Neural progenitor cell (in vitro differentiated cells): ENCODE data around the gene EFHC2. TPM values are rescaled to one million over a fixed set of nuclear protein-coding genes. Genes with fewer than 3 reads are reported as not detected.
"Not testable (repeated sequence)": the region's sequence is repeated elsewhere in the genome, so short reads cannot be mapped to it uniquely, and the experiment has no call there.

Source experiments
- DNase-seq: peaks from one replicate; pipeline ENCODE4 v3.0.0-alpha.2; 2016; ENCODE audit warnings: low spot score
- H2AFZ ChIP-seq: fragments of 200-600 bp; sonication (generic); replicated peaks from 2 replicates; pipeline ENCODE4 v1.6.1; 2016; ENCODE audit warnings: antibody characterized with exemption
- H3F3A ChIP-seq: fragments of 200-600 bp; sonication (generic); 2 replicates; pipeline ENCODE4 v1.6.1; 2016; ENCODE audit warnings: antibody characterized with exemption, low read depth
- H3K27ac ChIP-seq: fragments of 200-600 bp; sonication (generic); 2 replicates; pipeline ENCODE4 v1.5.1; 2016; ENCODE audit warnings: mild to moderate bottlenecking
- H3K27me3 ChIP-seq: fragments of 200-600 bp; sonication (generic); 2 replicates; pipeline ENCODE4 v1.6.1; 2016; ENCODE audit warnings: mild to moderate bottlenecking, moderate library complexity
- H3K36me3 ChIP-seq: fragments of 200-600 bp; sonication (generic); 2 replicates; pipeline ENCODE4 v1.5.1; 2016
- H3K4me1 ChIP-seq: fragments of 200-600 bp; sonication (generic); 2 replicates; pipeline ENCODE4 v1.6.1; 2016; ENCODE audit warnings: mixed run types
- H3K4me2 ChIP-seq: fragments of 200-600 bp; sonication (generic); 2 replicates; pipeline ENCODE4 v1.6.1; 2016
- H3K4me3 ChIP-seq: fragments of 200-600 bp; sonication (generic); 2 replicates; pipeline ENCODE4 v1.5.1; 2016
- H3K79me2 ChIP-seq: fragments of 200-600 bp; sonication (generic); 2 replicates; pipeline ENCODE4 v1.6.1; 2016; ENCODE audit warnings: low read depth
- H3K9ac ChIP-seq: fragments of 200-600 bp; sonication (generic); 2 replicates; pipeline ENCODE4 v1.6.1; 2016
- H3K9me3 ChIP-seq: fragments of 200-600 bp; sonication (generic); 2 replicates; pipeline ENCODE4 v1.5.1; 2016; ENCODE audit warnings: low read depth
- H4K20me1 ChIP-seq: fragments of 200-600 bp; sonication (generic); 2 replicates; pipeline ENCODE4 v1.6.1; 2016; ENCODE audit warnings: low read depth
- H3K27ac Mint-ChIP-seq: 3 replicates; pipeline ENCODE4 v1.8.0; 2021; ENCODE audit warnings: mixed read lengths
- H3K27me3 Mint-ChIP-seq: 2 replicates; pipeline ENCODE4 v1.8.0; 2022; ENCODE audit warnings: low read depth, mild to moderate bottlenecking, inconsistent platforms, moderate library complexity, mixed read lengths; ENCODE audit not compliant: insufficient read depth
- H3K36me3 Mint-ChIP-seq: 3 replicates; pipeline ENCODE4 v1.8.0; 2021; ENCODE audit warnings: mixed read lengths
- H3K4me1 Mint-ChIP-seq: 3 replicates; pipeline ENCODE4 v1.8.0; 2021; ENCODE audit warnings: mixed read lengths
- H3K4me3 Mint-ChIP-seq: 3 replicates; pipeline ENCODE4 v1.8.0; 2021; ENCODE audit warnings: mild to moderate bottlenecking, moderate library complexity, mixed read lengths
- H3K9me3 Mint-ChIP-seq: 3 replicates; pipeline ENCODE4 v1.8.0; 2020; ENCODE audit warnings: mixed read lengths
- CTCF ChIP-seq: fragments of 200-600 bp; sonication (generic); IDR thresholded peaks from 2 replicates; pipeline ENCODE4 v1.5.1; 2017; ENCODE audit warnings: antibody characterized with exemption, mild to moderate bottlenecking
- EZH2 ChIP-seq: fragments of 200-600 bp; sonication (generic); IDR thresholded peaks from 2 replicates; pipeline ENCODE4 v1.6.1; 2017; ENCODE audit warnings: antibody characterized with exemption, mild to moderate bottlenecking, moderate library complexity
- EZH2phosphoT487 ChIP-seq: fragments of 200-600 bp; sonication (generic); IDR thresholded peaks from 2 replicates; pipeline ENCODE4 v1.6.1; 2017; ENCODE audit warnings: antibody characterized with exemption
- total RNA-seq: library from RNA; depleted of rRNA; stranded (reverse); fragments of >200 nt; gene quantifications from 2 replicates; pipeline ENCODE4 v1.2.3, GENCODE V29; 2015; ENCODE audit warnings: low replicate concordance

The EFHC2 gene
- total RNA-seq, 1 donor from 2014 or later = 3.2 TPM

DNA sequence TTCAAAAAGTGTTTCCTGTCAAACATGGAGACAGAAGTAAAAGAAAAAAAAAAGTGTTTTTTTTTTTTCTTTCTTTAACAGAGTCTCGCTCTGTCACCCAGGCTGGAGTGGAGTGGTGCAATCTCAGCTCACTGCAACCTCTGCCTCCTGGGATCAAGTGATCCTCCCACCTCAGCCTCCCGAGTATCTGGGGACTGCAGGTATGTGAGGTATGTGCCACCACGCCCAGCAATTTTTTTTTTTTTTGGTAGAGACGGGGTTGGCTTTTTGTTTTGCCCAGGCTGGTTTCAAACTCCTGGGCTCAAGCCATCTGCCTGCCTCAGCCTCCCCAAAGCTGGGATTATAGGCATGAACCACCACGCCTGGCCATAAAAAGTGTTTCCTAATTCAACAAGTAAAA, 155.6 kb downstream of the EFHC2 start:
- not testable (repeated sequence) for H3K4me3 ChIP-seq, H3K27me3 ChIP-seq

DNA sequence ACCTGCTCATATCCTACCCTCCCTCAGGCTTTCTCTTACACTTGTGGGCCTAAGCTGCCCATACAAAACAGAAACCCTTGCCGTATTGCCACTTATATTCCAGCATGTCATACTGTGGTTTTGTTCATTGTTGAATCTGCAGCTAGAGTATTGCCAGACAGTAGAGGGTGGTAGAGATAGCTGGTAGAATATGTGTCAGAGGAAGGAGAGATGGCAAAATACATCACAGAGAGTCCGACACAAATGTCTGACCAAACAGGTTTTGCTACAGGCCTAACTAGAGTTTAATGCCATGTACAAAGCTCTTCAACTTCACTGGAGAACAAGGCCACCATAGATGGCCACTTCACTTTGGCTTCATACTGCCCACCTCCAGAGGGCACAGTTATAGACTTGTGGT, 160.1 kb downstream of the EFHC2 start:
- Histone ChIP-seq H3K27ac (no peak overlapping the region), H4K20me1 (no peaks in the 10 kb centered on the region), H3K36me3 (no peaks in the 10 kb centered on the region), H3K4me3 (no peak overlapping the region), H3K79me2 (no peaks in the 10 kb centered on the region), H3F3A (no peaks in the 10 kb centered on the region), H3K4me2 (no peak overlapping the region), H3K4me1 (no peaks in the 10 kb centered on the region), H2AFZ (no peak overlapping the region), H3K9ac (no peak overlapping the region), H3K9me3 (no peaks in the 10 kb centered on the region), H3K27me3 (no peaks in the 10 kb centered on the region)
- TF ChIP-seq EZH2phosphoT487 (no peak), EZH2 (no peak), CTCF (no peak)
- Mint-ChIP-seq H3K9me3 (peaks cover 2% of the 10 kb centered on the region), H3K4me1 (no peaks in the 10 kb centered on the region), H3K27ac (no peak overlapping the region), H3K36me3 (no peaks in the 10 kb centered on the region), H3K27me3 (no peaks in the 10 kb centered on the region), H3K4me3 (no peak overlapping the region)
- no peak for DNase-seq

More for the DNA sequence above, 155.6 kb downstream of the EFHC2 start:
- DNase-seq, H3K9ac ChIP-seq, H4K20me1 ChIP-seq, H2AFZ ChIP-seq, H3K36me3 Mint-ChIP-seq, H3K9me3 ChIP-seq, H3K4me2 ChIP-seq, H3K27me3 Mint-ChIP-seq, H3K36me3 ChIP-seq, H3K4me1 ChIP-seq, H3K79me2 ChIP-seq, H3K4me1 Mint-ChIP-seq, H3F3A ChIP-seq, H3K27ac ChIP-seq, H3K9me3 Mint-ChIP-seq, H3K27ac Mint-ChIP-seq, H3K4me3 Mint-ChIP-seq: not testable (repeated sequence)

GRCh38 chrX:44178274-44179053, 165.0 kb downstream of the EFHC2 start:
- no peak overlapping the region for H3K9ac ChIP-seq
- no peaks in the 10 kb centered on the region for H3K36me3 Mint-ChIP-seq
- no peaks in the 10 kb centered on the region for H3F3A ChIP-seq
- H3K4me3 Mint-ChIP-seq = no peak overlapping the region
- no peak overlapping the region for H3K4me2 ChIP-seq
- H4K20me1 ChIP-seq = no peaks in the 10 kb centered on the region
- H3K4me1 Mint-ChIP-seq = peaks cover 6% of the 10 kb centered on the region
- H3K36me3 ChIP-seq = no peaks in the 10 kb centered on the region
- no peak for TF ChIP-seq EZH2
- TF ChIP-seq EZH2phosphoT487 = no peak
- TF ChIP-seq CTCF = no peak
- DNase-seq = no peak
- no peaks in the 10 kb centered on the region for H3K27me3 Mint-ChIP-seq
- no peak overlapping the region for H3K27ac Mint-ChIP-seq
- H3K9me3 Mint-ChIP-seq = peaks cover 19% of the 10 kb centered on the region
- H3K4me1 ChIP-seq = no peaks in the 10 kb centered on the region
- H3K9me3 ChIP-seq = no peaks in the 10 kb centered on the region
- H3K27me3 ChIP-seq = no peaks in the 10 kb centered on the region
- H3K4me3 ChIP-seq = no peak overlapping the region
- no peaks in the 10 kb centered on the region for H3K79me2 ChIP-seq
- no peak overlapping the region for H2AFZ ChIP-seq
- H3K27ac ChIP-seq = no peak overlapping the region

DNA sequence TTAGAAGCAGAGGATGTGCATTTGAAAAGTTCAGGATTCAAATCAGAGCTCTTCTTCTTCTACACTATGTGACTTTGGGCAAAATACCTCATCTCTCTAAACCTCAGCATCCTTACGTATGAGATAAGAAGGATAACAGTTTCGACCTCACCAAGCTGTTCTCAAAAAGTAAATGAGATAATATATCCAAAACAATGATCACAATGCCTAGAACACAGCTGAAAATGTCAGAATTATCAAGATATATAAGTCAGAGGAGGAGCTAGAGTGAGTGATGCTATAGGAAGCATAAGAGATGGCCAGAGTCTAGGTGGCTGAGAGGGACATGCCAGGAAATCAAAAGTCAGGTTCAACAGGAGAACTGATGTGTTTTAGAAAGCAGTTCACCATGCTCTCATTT, 168.0 kb downstream of the EFHC2 start:
- no peak overlapping the region for H3K27ac Mint-ChIP-seq
- H3K27me3 Mint-ChIP-seq = peaks cover 4% of the 10 kb centered on the region
- H3K9me3 ChIP-seq = no peaks in the 10 kb centered on the region
- no peaks in the 10 kb centered on the region for H3K36me3 Mint-ChIP-seq
- peaks cover 21% of the 10 kb centered on the region for H3K9me3 Mint-ChIP-seq
- H3F3A ChIP-seq = no peaks in the 10 kb centered on the region
- DNase-seq = no peak
- H3K27me3 ChIP-seq = no peaks in the 10 kb centered on the region
- H3K79me2 ChIP-seq = no peaks in the 10 kb centered on the region
- H3K4me3 ChIP-seq = no peak overlapping the region
- H3K27ac ChIP-seq = no peak overlapping the region
- H3K9ac ChIP-seq = no peak overlapping the region
- no peaks in the 10 kb centered on the region for H4K20me1 ChIP-seq
- H3K4me3 Mint-ChIP-seq = no peak overlapping the region
- TF ChIP-seq EZH2 = no peak
- no peak for TF ChIP-seq CTCF
- TF ChIP-seq EZH2phosphoT487 = no peak
- H3K4me1 ChIP-seq = peaks cover 4% of the 10 kb centered on the region
- H3K4me1 Mint-ChIP-seq = peaks cover 29% of the 10 kb centered on the region
- no peaks in the 10 kb centered on the region for H3K36me3 ChIP-seq
- H2AFZ ChIP-seq = no peak overlapping the region
- H3K4me2 ChIP-seq = no peak overlapping the region
